Astrocyte (in vitro differentiated cells and primary cell): ENCODE data around the gene OR51B4.

Source experiments
- CTCF ChIP-seq: IDR thresholded peaks from 2 replicates; pipeline ENCODE4 v1.5.1; 2011; ENCODE audit warnings: low read depth, mild to moderate bottlenecking, inconsistent platforms, low read length, moderate library complexity; ENCODE audit not compliant: insufficient read depth
- EZH2 ChIP-seq: IDR thresholded peaks from 2 replicates; pipeline ENCODE4 v1.6.1; 2012; ENCODE audit warnings: mild to moderate bottlenecking, low read length, inconsistent platforms; ENCODE audit not compliant: insufficient read depth

GRCh38 chr11:5297721-5298323 lies 3.9 kb downstream of the OR51B4 start:
- TF ChIP-seq CTCF (no peak), EZH2 (no peak)
